ENCODE results near the gene GALC. TPM values are rescaled to one million over a fixed set of nuclear protein-coding genes. Genes with fewer than 3 reads are reported as not detected.
"Not testable (repeated sequence)": the region's sequence is repeated elsewhere in the genome, so short reads cannot be mapped to it uniquely, and the experiment has no call there.

GALC gene
- 37.1 TPM for total RNA-seq

DNA sequence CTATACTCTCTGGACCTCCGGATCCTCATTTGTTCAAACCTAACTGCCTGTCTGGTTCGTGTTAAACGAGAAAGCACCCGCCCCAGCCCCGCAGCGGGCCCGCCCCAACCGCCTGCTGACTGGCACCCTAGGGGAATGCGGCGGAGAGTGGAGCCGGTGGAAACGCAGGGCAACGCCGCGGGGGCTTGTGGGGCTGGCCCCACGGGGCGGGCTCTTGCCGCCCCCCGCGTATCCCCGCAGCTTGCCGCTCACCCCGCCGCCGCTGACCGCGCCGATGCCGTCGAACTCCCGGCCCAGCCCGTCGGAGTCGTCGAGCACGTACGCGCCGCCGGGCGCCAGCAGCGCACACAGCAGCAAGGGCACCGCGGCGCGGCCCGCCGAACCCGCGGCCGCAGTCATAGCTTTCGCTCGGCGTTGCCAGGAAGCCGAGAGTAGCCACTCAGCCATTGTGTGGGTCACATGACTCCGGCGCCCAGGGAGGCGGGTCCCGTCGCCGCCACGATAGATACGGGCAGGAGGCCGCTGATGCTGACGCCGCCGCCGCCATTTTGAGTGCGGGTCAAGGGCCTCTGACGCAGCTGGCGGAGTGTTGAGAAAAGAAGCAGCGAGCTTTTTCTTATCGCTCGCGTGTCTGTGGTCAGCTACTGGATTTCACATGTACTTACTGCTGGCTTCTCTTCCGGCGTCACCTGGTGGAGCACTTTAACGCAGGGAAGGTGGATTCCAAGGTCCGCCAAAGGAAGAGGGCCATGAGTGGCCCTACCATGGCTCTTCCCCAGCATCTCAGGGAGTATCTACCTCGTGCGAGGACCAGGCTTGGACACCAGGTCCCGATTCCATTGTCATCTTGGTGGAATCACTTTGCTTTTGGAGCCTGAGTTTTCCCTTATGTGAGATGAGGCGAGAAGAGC lies at the start of gene GALC:
Gene GALC, minus strand, starts transcription at position 465 of the 911 bp plus-strand sequence. Its CDS starts 18 bp downstream, at position 447.
- no peak for FAIRE-seq
- DNase-seq (ENCODE audit: low spot score in 2 of 2): peak; percentile 86 to 87

- no peak for FAIRE-seq
- DNase-seq (ENCODE audit: low spot score in 2 of 2): no peak
Observed at GRCh38 chr14:88040146-88040545, 47.2 kb upstream of the GALC start.

GRCh38 chr14:88039197-88039596 lies 46.2 kb upstream of the GALC start:
- FAIRE-seq (no peak), DNase-seq (ENCODE audit: low spot score in 2 of 2) (no peak)

GRCh38 chr14:88037325-88037724 lies 44.3 kb upstream of the GALC start:
- FAIRE-seq (no peak), DNase-seq (ENCODE audit: low spot score in 2 of 2) (no peak)

- no peak for FAIRE-seq
- DNase-seq (ENCODE audit: low spot score in 2 of 2): no peak
Observed at GRCh38 chr14:88036422-88036821, 43.4 kb upstream of the GALC start.

DNA sequence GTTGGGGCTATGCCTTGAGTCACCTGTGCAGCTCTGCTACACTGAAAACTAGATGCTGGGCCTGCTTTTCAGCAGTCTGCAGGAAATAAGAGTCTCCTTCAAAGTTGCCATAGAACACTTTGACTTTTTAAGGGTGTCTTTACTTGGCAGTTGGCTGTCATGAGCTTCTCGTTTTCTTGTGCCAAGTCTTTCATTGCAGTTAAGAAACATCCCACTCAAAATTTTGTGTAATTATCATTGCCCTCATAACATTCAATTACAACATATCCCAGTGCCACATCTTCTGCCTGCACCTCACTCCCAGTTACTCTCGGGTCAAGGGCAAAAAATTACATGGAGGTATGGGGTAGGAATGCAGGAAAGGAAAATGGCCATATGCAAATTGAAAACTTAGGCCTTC lies 41.1 kb upstream of the GALC start:
- no peak for FAIRE-seq
- DNase-seq (ENCODE audit: low spot score in 2 of 2): no peak

GRCh38 chr14:88032373-88032772 lies 39.4 kb upstream of the GALC start:
- DNase-seq (ENCODE audit: low spot score in 2 of 2) (no peak), FAIRE-seq (no peak)

GRCh38 chr14:88030892-88031291 lies 37.9 kb upstream of the GALC start:
- no peak for FAIRE-seq

DNA sequence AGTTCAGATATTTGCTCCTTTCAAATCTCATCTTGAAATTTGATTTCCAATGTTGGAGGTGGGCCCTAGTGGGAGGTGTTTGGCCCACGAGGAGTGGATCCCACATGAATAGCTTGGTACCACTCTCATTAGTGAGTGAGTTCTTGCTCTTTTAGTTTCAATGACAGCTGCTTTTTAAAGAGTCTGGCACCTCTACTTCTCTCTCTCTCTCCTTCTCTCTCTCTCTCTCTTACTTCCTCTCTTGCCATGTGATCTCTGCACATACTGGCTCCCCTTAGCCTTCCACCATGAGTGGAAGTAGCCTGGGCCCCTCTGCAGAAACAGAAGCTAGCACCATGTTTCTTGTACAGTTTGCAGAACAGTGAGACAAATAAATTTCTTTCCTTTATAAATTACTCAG lies 37.1 kb upstream of the GALC start:
- FAIRE-seq (no peak), DNase-seq (ENCODE audit: low spot score in 2 of 2) (no peak)

More at GRCh38 chr14:88030892-88031291, 37.9 kb upstream of the GALC start:
- DNase-seq (ENCODE audit: low spot score in 2 of 2): no peak

- DNase-seq (ENCODE audit: low spot score in 2 of 2) (no peak), FAIRE-seq (no peak)
Observed at GRCh38 chr14:88029500-88029899, 36.5 kb upstream of the GALC start.

GRCh38 chr14:88026890-88027289 lies 33.9 kb upstream of the GALC start:
- no peak for FAIRE-seq
- DNase-seq (ENCODE audit: low spot score in 2 of 2): no peak

- FAIRE-seq (no peak), DNase-seq (ENCODE audit: low spot score in 2 of 2) (no peak)
Observed at GRCh38 chr14:88025313-88025712, 32.3 kb upstream of the GALC start.

DNA sequence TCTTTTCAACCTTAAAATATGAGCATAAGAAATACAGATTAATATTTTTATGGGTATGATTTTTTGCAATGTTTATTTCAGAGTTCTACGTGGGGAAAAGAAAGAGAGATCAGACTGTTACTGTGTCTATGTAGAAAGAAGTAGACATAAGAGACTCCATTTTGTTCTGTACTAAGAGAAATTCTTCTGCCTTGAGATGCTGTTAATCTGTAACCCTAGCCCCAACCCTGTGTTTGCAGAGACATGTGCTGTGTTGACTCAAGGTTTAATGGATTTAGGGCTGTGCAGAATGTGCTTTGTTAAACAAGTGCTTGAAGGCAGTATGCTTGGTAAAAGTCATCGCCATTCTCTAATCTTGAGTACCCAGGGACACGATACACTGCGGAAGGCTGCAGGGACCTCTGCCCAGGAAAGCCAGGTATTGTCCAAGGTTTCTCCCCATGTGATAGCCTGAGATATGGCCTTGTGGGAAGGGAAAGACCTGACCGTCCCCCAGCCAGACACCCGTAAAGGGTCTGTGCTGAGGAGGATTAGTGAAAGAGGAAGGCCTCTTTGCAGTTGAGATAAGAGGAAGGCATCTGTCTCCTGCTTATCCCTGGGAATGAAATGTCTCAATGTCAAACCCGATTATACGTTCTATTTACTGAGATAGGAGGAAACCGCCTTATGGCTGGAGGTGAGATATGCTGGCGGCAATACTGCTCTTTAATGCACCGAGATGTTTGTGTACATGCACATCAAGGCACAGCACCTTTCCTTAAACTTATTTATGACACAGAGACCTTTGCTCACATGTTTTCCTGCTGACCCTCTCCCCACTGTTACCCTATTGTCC lies 31.5 kb upstream of the GALC start:
- not testable (repeated sequence) for DNase-seq (ENCODE audit: low spot score in 2 of 2); FAIRE-seq

GRCh38 chr14:88023658-88024187 lies 30.7 kb upstream of the GALC start:
- DNase-seq (ENCODE audit: low spot score in 2 of 2): no peak

GRCh38 chr14:88017535-88017934 lies 24.6 kb upstream of the GALC start:
- FAIRE-seq (no peak), DNase-seq (ENCODE audit: low spot score in 2 of 2) (no peak)

More at GRCh38 chr14:88023658-88024187, 30.7 kb upstream of the GALC start:
- no peak for FAIRE-seq

DNA sequence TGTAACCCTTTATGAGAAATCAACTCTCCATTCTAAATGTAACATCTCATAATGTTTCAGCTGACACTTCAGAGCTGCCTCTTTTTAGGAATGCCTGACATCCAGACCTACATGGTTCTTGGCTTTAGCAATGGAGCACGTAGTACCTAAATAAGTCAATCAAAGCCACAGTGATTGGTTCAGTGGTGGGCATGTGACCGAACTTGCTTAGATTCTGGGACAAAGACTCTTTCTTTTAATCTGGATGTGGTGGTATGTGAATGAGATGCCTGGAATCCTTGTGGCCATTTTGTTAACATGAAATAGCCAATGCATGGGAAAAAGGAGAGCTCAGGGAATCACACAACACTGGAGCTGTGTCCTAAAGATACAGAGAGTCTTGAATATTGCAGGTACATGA lies 23.8 kb upstream of the GALC start:
- DNase-seq (ENCODE audit: low spot score in 2 of 2): no peak
- no peak for FAIRE-seq

DNA sequence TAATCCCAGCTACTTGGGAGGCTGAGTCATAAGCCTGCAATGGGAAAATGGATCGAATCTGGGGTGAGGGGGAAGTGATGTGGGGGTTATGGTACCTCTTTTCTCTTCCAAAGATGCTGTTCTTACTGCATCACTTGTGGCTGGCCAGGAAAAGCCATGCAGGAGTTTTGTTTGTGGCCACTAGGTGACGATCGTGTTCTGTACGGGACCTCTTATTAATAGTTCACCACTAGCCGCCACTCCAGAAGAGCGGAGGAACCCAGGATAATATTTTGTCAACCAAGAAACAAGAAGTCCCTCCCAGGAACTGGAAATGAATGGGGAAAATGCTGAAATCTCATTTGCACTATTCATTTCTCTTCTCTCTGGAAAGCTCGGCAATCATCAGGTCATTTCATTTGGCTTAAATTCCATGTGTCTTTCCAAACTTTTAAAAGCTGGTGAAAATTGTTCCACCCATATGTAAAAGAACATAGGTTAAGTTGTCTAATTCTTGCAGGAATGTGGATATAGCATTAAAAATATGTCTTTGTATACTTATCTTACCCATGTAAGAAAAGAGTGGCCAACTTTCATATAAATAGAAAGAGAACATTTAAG lies 20.9 kb upstream of the GALC start:
- peak in 1 of 2 donors; percentile 44 for DNase-seq (ENCODE audit: low spot score in 2 of 2)
- no peak for FAIRE-seq

- FAIRE-seq (no peak), DNase-seq (ENCODE audit: low spot score in 2 of 2) (no peak)
Observed at GRCh38 chr14:88012495-88012894, 19.5 kb upstream of the GALC start.

- DNase-seq (ENCODE audit: low spot score in 2 of 2): no peak
- FAIRE-seq: no peak
Observed at GRCh38 chr14:88010331-88010730, 17.3 kb upstream of the GALC start.

DNA sequence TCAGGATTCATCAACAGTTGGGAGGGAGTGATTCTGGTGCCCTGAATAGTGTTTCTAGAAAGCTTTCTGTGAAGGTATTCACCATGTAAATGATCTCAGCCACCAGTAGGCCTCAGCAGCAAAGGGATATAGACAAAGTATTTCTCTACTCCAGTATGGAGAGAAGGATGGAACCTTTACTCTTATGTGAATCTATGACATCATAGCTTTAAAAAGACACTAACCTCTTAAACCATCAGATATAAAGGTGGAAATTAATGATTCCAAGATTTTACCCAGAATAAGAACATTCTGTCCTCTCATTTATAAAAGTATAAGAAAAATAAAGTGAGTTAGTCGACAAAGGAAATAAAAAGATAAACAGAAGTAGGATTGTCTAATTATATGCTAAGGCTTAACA lies 16.5 kb upstream of the GALC start:
- no peak for DNase-seq (ENCODE audit: low spot score in 2 of 2)
- no peak for FAIRE-seq
